Suprapubic skin (tissue), 4 donors: Measurements from ENCODE around the gene CAPN11. TPM values are rescaled to one million over a fixed set of nuclear protein-coding genes. Genes with fewer than 3 reads are reported as not detected.

Experiments
- DNase-seq, 2 donors: peaks; one replicate each; pipeline ENCODE4 v3.0.0-alpha.2; 2019; ENCODE audit warnings: low spot score in 2 of 2
- H3K27ac ChIP-seq: fragments of 200-600 bp; sonication (generic); one replicate; pipeline ENCODE4 v1.5.1; 2019
- H3K27me3 ChIP-seq: fragments of 200-600 bp; sonication (generic); one replicate; pipeline ENCODE4 v1.5.1; 2019
- H3K36me3 ChIP-seq: fragments of 200-600 bp; sonication (generic); one replicate; pipeline ENCODE4 v1.5.1; 2019
- H3K4me1 ChIP-seq: fragments of 200-600 bp; sonication (generic); one replicate; pipeline ENCODE4 v1.5.1; 2019
- H3K4me3 ChIP-seq: fragments of 200-600 bp; sonication (generic); one replicate; pipeline ENCODE4 v1.5.1; 2019; ENCODE audit warnings: mild to moderate bottlenecking
- H3K9me3 ChIP-seq: fragments of 200-600 bp; sonication (generic); one replicate; pipeline ENCODE4 v1.5.1; 2019
- CTCF ChIP-seq, 2 donors: fragments of 200-600 bp in 1 of 2; fragments of 450-650 bp in 1 of 2; sonication (generic) in 1 of 2; IDR thresholded peaks; one replicate each; pipeline ENCODE4 v1.5.1; 2016 to 2019; ENCODE audit warnings: antibody characterized with exemption in 2 of 2, mild to moderate bottlenecking in 1 of 2, moderate library complexity in 1 of 2
- EP300 ChIP-seq: sonication (generic); formaldehyde crosslinking; IDR thresholded peaks from one replicate; pipeline ENCODE4 v1.6.1; 2017; ENCODE audit warnings: antibody characterized with exemption
- POLR2A ChIP-seq, 2 donors: fragments of 450-650 bp; IDR thresholded peaks; one replicate each; pipeline ENCODE4 v1.6.1; 2017; ENCODE audit warnings: antibody characterized with exemption in 2 of 2, mild to moderate bottlenecking in 2 of 2, moderate library complexity in 2 of 2
- POLR2AphosphoS5 ChIP-seq, 3 donors: sonication (generic); formaldehyde crosslinking; IDR thresholded peaks; one replicate each; pipeline ENCODE4 v1.6.1; 2017; ENCODE audit warnings: antibody characterized with exemption in 3 of 3
- WGBS: methylation state at CpG from one replicate; pipeline ENCODE4 v1.1.5; 2018; 5-methylcytosine and 5-hydroxymethylcytosine counted together
- total RNA-seq, 4 donors: library from RNA; depleted of rRNA; stranded (reverse); fragments of >200 nt; gene quantifications; one replicate each; pipeline ENCODE4 v1.1.0, GENCODE V29; 2016

The CAPN11 gene
- total RNA-seq, 4 donors from 2014 or later, result 0.45 to 2.5 (median 1.2) TPM

GRCh38 chr6:44227148-44227793 is 68.7 kb downstream of the CAPN11 start:
- H3K9me3 ChIP-seq, result no peaks in the 10 kb centered on the region
- no peak for DNase-seq
- H3K36me3 ChIP-seq, result peaks cover 28% of the 10 kb centered on the region
- H3K27me3 ChIP-seq, result no peaks in the 10 kb centered on the region
- TF ChIP-seq CTCF (IDR thresholded peaks at IDR 0.05) (no peak), EP300 (no peak), POLR2AphosphoS5 (IDR thresholded peaks at IDR 0.05) (no peak), POLR2A (IDR thresholded peaks at IDR 0.05) (no peak)
- H3K4me3 ChIP-seq, result peak overlapping the region; percentile 10
- H3K4me1 ChIP-seq, result peaks cover 67% of the 10 kb centered on the region
- WGBS, result 29% methylated on average over 7 of the region's 7 CpGs
- no peak overlapping the region for H3K27ac ChIP-seq

- Histone ChIP-seq H3K4me3 (no peak overlapping the region), H3K4me1 (peaks cover 64% of the 10 kb centered on the region), H3K27ac (no peak overlapping the region), H3K9me3 (no peaks in the 10 kb centered on the region), H3K27me3 (no peaks in the 10 kb centered on the region), H3K36me3 (peaks cover 35% of the 10 kb centered on the region)
- 92% methylated on average over 6 of the region's 6 CpGs for WGBS
- TF ChIP-seq EP300 (no peak), POLR2A (IDR thresholded peaks at IDR 0.05) (no peak), CTCF (IDR thresholded peaks at IDR 0.05) (no peak), POLR2AphosphoS5 (IDR thresholded peaks at IDR 0.05) (no peak)
- DNase-seq, result no peak
These were observed 69.4 kb downstream of the CAPN11 start for GRCh38 chr6:44228031-44228430.

- WGBS, result 86% methylated on average over 7 of the region's 7 CpGs
- Histone ChIP-seq H3K9me3 (no peaks in the 10 kb centered on the region), H3K27me3 (no peaks in the 10 kb centered on the region), H3K4me3 (no peak overlapping the region), H3K27ac (no peak overlapping the region), H3K4me1 (peaks cover 62% of the 10 kb centered on the region), H3K36me3 (peaks cover 37% of the 10 kb centered on the region)
- TF ChIP-seq EP300 (no peak), CTCF (IDR thresholded peaks at IDR 0.05) (no peak), POLR2A (IDR thresholded peaks at IDR 0.05) (no peak), POLR2AphosphoS5 (IDR thresholded peaks at IDR 0.05) (no peak)
- DNase-seq, result no peak
These were observed 69.8 kb downstream of the CAPN11 start for GRCh38 chr6:44228433-44228832.

GRCh38 chr6:44228836-44229235 is 70.2 kb downstream of the CAPN11 start:
- DNase-seq, result no peak
- TF ChIP-seq CTCF (IDR thresholded peaks at IDR 0.05) (no peak), POLR2A (IDR thresholded peaks at IDR 0.05) (no peak), EP300 (no peak), POLR2AphosphoS5 (IDR thresholded peaks at IDR 0.05) (no peak)
- H3K27ac ChIP-seq, result no peak overlapping the region
- H3K27me3 ChIP-seq, result no peaks in the 10 kb centered on the region
- H3K9me3 ChIP-seq, result no peaks in the 10 kb centered on the region
- peaks cover 37% of the 10 kb centered on the region for H3K36me3 ChIP-seq
- WGBS, result 80% methylated on average over 5 of the region's 5 CpGs
- no peak overlapping the region for H3K4me3 ChIP-seq
- peaks cover 62% of the 10 kb centered on the region for H3K4me1 ChIP-seq

- DNase-seq, result no peak
- peaks cover 37% of the 10 kb centered on the region for H3K36me3 ChIP-seq
- 86% methylated on average over 11 of the region's 11 CpGs for WGBS
- H3K27me3 ChIP-seq, result no peaks in the 10 kb centered on the region
- TF ChIP-seq EP300 (no peak), POLR2A (IDR thresholded peaks at IDR 0.05) (no peak), CTCF (IDR thresholded peaks at IDR 0.05) (no peak), POLR2AphosphoS5 (IDR thresholded peaks at IDR 0.05) (no peak)
- H3K4me3 ChIP-seq, result no peak overlapping the region
- H3K27ac ChIP-seq, result no peak overlapping the region
- H3K4me1 ChIP-seq, result peaks cover 62% of the 10 kb centered on the region
- H3K9me3 ChIP-seq, result no peaks in the 10 kb centered on the region
These were observed 70.9 kb downstream of the CAPN11 start for GRCh38 chr6:44229376-44230033.
